ENCODE data around the gene KRT84.

Gene KRT84

DNA sequence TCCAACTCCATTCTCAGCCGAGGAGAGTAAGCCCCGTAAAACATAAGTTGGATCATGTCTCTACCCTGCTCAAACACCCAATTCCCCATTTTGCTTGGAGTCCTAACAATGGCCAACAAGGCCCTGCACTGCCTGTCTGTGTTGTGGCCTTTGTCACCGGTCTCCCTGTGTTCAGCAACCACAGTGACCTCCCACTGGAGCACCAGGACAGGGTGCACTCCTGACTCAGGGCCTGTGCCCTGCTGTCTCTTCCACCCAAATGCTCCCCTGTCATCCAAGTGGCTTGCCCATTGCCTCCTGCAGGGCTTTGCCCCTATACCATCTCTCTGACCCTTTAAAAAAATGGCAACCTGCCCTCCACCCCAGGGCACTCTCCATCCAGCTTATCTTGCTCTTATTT lies 13.7 kb downstream of the KRT84 start:
- FAIRE-seq, result no peak
- TF ChIP-seq, protein P1, sequence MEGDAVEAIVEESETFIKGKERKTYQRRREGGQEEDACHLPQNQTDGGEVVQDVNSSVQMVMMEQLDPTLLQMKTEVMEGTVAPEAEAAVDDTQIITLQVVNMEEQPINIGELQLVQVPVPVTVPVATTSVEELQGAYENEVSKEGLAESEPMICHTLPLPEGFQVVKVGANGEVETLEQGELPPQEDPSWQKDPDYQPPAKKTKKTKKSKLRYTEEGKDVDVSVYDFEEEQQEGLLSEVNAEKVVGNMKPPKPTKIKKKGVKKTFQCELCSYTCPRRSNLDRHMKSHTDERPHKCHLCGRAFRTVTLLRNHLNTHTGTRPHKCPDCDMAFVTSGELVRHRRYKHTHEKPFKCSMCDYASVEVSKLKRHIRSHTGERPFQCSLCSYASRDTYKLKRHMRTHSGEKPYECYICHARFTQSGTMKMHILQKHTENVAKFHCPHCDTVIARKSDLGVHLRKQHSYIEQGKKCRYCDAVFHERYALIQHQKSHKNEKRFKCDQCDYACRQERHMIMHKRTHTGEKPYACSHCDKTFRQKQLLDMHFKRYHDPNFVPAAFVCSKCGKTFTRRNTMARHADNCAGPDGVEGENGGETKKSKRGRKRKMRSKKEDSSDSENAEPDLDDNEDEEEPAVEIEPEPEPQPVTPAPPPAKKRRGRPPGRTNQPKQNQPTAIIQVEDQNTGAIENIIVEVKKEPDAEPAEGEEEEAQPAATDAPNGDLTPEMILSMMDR (IDR thresholded peaks at IDR 0.05; ENCODE audit: insufficient read depth, missing control alignments), result no peak
- no peak for DNase-seq (ENCODE audit: insufficient read length, low spot score)

DNA sequence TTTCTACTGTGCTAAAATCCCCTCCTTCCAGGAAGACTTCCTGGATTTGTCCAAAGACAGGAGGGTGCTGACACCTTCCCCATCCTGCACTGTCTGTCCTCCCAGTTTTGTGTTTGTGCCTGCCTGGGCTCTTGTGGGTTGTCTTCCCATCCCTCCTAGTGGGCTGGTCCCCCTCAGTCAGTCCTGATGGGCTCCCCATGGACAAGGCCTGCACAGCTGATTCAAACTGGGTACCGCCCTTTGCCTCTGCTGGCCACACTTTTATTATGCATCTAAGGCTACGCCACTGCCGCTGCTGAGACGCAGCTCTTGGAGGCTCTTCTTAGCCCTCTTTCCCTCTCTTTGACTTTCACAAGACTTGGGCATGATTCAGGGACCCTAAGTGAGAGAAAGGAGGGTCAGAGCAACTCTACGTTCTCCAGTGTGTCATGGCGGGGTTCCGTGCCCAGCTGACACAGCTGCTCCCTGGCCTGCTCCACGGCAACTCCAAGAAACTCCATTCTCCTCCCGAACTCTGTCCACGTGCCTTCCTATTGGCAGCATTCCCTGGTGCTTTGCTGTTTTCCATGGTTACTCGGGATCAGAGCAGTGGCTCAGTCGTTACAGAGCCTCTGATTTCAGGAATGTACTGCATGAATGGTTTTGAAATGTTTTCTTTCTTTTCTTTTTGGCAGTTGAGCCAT lies 14.4 kb downstream of the KRT84 start:
- TF ChIP-seq, protein P1 (IDR thresholded peaks at IDR 0.05; ENCODE audit: insufficient read depth, missing control alignments), result no peak
- no peak for FAIRE-seq
- DNase-seq (ENCODE audit: insufficient read length, low spot score), result no peak

DNA sequence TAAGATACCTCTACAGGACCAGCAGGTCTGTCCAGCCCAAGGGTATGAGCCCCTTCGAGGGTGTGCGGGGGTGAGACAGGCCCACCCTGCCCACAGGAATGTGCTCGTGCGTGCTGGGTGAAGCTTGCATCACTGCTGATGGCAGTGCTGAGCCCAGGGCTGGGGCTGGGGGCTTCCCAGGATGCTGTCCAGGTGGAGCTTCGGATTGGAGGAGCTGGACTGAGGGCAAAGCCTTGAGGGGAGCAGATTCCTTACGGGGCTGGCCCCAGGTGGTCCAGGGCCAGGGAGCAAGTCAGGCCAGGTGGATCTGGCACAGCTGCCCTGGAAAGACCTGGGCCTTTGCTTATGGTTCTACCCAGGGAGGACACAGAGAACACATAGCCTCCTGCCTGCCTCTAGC lies 15.6 kb downstream of the KRT84 start:
- DNase-seq (ENCODE audit: insufficient read length, low spot score) (no peak), FAIRE-seq (no peak)
- TF ChIP-seq, protein P1 (IDR thresholded peaks at IDR 0.05; ENCODE audit: insufficient read depth, missing control alignments), result no peak

DNA sequence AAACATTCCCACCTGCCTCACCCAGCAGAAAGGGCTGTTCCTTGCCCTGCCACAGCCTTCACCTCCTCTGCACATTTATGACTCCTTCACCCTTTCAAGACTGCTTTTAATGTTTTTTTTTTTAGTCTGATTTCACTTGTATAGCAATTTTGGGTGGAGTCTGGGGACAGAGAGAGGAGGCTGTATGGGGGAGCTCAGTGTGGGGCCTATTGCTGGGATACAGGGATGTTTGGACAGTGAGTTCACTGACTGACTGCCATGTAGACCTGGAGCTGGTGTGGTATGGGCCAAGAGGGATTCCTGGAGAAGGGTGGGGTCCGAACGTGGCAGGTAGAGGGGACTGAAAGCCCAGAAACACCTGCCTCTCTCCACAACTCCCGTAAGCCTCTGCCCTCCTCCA lies 16.2 kb downstream of the KRT84 start:
- DNase-seq (ENCODE audit: insufficient read length, low spot score) (no peak), FAIRE-seq (no peak)
- TF ChIP-seq, protein P1 (IDR thresholded peaks at IDR 0.05; ENCODE audit: insufficient read depth, missing control alignments), result no peak

DNA sequence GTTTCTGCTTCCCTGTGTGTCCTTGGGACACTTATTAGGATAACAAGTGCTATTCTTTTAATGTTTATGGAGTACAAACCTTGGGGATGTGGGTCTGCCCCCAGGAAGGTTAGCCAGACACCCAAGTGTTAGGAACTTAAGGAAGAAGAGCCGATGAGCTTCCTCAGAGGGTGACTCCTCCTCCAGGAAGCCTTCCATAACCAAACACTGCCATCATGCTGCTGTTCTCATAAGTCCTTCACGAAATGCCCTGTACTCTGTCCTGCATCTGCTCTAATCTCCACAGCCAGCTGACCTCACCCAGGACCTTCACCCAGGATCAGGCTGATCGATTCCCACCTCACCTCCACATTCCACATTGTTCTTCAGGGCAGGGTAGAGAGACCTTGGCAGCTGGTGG lies 16.9 kb downstream of the KRT84 start:
- no peak for FAIRE-seq
- no peak for DNase-seq (ENCODE audit: insufficient read length, low spot score)

DNA sequence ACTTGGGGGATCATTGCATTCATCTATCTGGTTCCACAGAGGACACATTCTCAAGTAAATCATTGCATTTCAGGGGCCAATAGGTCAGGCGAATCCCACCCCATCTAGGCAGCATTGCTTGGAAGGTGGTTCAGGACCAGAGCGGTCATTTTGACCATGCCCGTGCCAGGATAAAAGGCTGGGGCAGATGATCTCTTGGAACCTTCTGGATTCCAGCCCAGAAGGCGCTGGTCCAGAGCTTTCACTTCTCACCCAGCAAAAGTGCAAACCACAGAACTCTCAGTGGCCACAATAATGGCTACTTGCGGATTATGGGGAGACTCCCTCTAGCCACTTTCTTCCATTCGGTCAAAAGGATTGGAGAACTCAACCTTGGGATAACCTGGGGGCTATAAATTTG lies 17.6 kb downstream of the KRT84 start:
- FAIRE-seq (no peak), DNase-seq (ENCODE audit: insufficient read length, low spot score) (no peak)
- TF ChIP-seq, protein P1 (IDR thresholded peaks at IDR 0.05; ENCODE audit: insufficient read depth, missing control alignments), result no peak

More for the DNA sequence above, 16.9 kb downstream of the KRT84 start:
- TF ChIP-seq, protein P1 (IDR thresholded peaks at IDR 0.05; ENCODE audit: insufficient read depth, missing control alignments), result no peak

DNA sequence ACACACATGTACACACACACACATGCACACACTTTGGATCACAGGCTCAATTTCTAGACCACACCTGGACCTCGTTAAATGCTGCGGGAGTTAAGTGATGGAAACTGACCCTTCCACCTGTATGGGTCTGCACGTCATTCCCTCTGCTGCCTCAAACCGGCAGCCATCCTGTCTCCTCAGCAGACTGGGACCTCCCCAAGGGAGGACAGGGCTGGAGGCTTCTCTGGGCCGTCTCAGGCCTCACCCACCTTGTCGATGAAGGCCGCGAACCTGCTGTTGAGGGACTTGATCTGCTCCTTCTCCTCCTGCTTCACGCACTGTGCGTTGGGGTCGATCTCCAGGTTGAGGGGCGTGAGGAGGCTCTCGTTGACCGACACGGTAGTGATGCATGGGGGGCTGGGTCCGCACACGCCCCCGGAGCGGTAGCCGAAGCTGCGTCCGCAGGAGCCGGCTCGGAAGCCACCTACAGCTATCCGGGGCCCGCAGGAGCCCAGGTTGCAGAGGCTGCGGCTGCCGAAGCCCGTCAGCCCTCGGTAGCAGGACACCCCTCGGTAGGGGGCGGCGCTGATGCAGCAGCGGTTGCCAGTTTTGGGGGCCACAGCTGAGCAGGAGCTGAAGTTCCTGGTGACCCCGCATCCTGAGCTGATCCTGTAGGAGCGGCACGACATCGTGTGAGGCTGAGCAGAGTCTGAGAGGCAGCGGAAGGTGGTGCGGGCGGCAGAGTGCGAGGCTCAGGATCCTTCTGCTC lies 18.5 kb downstream of the KRT84 start, which contains the start of gene KRT85:
Gene KRT85 (minus strand): TSS at position 744 of the 748 bp plus-strand sequence. CDS start 76 bp downstream, at position 668.
- FAIRE-seq, result no peak
- no peak for DNase-seq (ENCODE audit: insufficient read length, low spot score)
- TF ChIP-seq, protein P1 (IDR thresholded peaks at IDR 0.05; ENCODE audit: insufficient read depth, missing control alignments), result no peak
